SU-DHL-6 (cell line): ENCODE data around the gene PDLIM5.

ENCODE experiments used
- CTCF ChIP-seq: fragments of 200-600 bp; sonication (generic); IDR thresholded peaks from one replicate; pipeline ENCODE4 v1.5.1; 2017; ENCODE audit warnings: antibody characterized with exemption, mild to moderate bottlenecking, low read length, moderate library complexity; ENCODE audit not compliant: insufficient read depth, poor library complexity, severe bottlenecking
- EZH2phosphoT487 ChIP-seq: fragments of 200-600 bp; sonication (generic), shearing (Covaris generic); conservative IDR thresholded peaks from 2 replicates; pipeline ENCODE4 v1.6.1; 2018; ENCODE audit warnings: mild to moderate bottlenecking, antibody characterized with exemption, low read length, moderate library complexity, mixed read lengths

- no peak for TF ChIP-seq CTCF
- TF ChIP-seq EZH2phosphoT487, result no peak
Measured at GRCh38 chr4:94564252-94564651, 112.5 kb downstream of the PDLIM5 start.
